GM21576 (cell line): Measurements from ENCODE around the gene DCUN1D2.
A peak's percentile ranks its signal among the peaks of the same experiment; 100 is the strongest.
"Not testable (repeated sequence)": the region's sequence is repeated elsewhere in the genome, so short reads cannot be mapped to it uniquely, and the experiment has no call there.

Experiments
- ATAC-seq: cut with Tn5 transposase; IDR thresholded peaks from one replicate; pipeline ENCODE4 v1.9.1; 2021; ENCODE audit warnings: mild to moderate bottlenecking, moderate library complexity; ENCODE audit not compliant: unreplicated experiment

Gene DCUN1D2

GRCh38 chr13:113491982-113492381 lies 1.5 kb upstream of the DCUN1D2 start:
- no peak for ATAC-seq

DNA sequence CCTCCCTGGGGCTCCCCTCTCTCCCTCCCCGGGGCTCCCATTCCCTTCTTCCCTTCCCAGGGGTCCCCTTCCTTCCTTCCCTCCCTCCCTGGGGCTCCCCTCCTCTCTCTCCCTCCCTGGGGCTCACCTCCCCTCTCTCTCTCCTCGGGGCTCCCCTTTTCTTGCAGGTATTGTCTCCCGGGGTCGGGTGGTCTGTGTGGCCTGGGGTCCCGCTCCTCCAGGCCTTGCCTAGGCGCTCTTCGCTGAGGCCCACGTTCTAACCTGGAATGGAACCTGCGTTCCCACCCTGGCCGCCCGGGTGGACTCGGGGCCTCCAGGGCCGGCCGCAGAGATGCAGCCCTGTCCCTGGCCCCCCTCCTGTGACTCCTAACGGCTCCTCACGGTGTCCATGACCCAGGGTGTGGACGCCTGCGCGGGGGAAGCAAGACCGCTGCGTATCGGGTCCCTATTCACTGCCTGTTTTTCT lies 940 bp upstream of the DCUN1D2 start:
- ATAC-seq = no peak

DNA sequence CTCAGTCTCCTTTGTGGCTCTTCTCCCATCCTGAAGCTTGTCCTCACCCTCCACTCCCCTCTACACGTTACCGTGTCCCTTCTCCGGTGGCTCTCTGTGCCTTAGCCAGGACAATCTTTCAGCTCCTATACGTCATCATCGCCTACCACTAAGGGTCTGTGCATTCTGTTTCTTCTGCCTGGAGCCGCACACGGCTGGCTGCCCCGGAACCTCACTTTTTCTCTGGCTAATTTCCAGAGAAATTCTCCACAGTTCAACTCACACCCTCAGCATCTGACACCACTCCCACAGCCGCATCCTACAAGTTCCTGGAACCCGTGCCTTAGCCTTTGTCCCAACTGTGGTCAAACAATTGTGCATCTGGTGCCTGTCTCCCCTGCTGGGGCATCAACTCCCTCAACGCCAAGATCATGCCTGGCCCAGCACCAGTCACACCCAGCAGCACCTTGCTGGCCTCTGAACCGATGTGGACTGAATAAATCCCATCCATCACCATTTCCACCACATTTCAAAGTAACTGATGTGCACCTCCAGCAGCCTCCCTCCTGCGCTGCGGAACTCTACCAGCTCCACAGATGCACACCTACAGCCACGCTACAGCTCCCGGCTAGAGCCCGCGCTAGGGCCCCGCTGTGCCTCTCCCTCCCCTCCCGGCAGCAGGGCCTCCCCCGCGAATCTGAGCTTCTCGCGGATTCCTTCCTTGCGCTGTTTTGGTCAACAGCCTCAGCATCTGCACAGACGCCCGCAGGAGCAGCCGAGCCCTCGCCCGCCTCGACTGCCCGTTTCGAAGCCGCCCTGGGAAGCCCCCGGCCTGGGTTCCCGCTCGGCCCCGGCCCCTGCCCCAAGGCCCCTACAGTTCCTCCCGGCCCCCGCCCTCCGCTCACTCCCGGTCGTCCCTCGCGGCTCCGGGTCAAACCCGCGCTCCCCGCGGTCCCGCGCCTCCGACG lies 689 bp downstream of the DCUN1D2 start:
- ATAC-seq = peak; percentile 17

- no peak for ATAC-seq
Measured at GRCh38 chr13:113489171-113489548, 1.4 kb downstream of the DCUN1D2 start.

- no peak for ATAC-seq
Measured at GRCh38 chr13:113488283-113488682, 2.2 kb downstream of the DCUN1D2 start.

GRCh38 chr13:113486698-113487097 lies 3.8 kb downstream of the DCUN1D2 start:
- no peak for ATAC-seq

GRCh38 chr13:113485545-113485944 lies 5.0 kb downstream of the DCUN1D2 start:
- ATAC-seq = no peak

- ATAC-seq = no peak
Measured at GRCh38 chr13:113483504-113484293, 6.8 kb downstream of the DCUN1D2 start.

DNA sequence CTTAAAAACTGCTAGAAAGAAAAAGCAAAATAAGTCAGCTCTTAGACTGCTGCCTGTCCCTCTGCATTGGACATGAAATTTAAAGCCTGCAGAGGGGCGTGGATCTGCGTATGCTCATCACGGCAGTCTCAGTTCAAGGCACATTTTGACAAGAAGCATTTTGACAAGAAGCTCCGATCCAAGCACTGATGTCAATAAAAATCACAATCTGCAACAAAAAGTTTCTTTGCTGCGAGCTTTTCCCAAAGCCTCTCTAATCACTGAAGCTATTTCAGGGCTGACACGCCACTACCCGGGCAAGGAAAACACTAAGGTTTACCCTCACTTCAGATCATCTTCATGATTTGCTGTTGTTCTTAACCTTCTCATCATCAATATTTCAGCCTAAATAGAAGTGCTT lies 7.4 kb downstream of the DCUN1D2 start:
- ATAC-seq = no peak

DNA sequence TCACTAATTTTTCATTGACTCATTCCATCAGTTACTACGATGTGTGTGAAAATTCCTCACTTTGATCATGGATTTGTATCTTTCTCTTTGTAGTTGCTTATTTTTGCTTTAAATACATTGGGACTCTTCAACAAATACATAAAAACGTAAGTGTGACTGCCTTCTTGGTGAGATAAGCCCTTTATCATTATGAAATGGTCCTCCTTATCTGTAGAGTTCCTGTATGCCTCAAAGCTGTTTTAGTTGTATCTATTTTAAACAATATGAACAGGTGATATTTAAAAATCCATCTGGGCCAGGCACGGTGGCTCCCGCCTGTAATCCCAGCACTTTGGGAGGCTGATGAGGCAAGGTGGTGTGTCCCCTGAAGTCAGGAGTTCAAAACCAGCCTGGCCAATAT lies 11.3 kb downstream of the DCUN1D2 start:
- no peak for ATAC-seq

DNA sequence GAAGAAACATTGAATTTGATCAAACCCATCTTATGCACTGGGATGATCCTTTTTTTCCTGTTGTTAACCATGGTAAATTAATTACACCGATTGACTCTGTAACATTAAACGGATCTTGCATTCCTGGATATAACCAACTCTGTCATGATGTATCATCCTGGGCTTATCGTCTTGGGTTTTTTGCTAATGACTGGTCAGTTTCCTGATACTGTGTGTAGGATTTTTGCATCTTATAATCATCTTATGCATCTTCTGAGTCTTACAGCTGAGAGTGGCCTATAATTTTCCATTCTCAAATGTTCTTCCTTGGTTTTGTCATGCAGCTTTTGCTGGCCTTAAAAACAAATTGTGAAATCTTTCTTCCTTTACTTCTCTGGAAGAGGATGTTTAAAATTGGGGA lies 12.8 kb downstream of the DCUN1D2 start:
- no peak for ATAC-seq

DNA sequence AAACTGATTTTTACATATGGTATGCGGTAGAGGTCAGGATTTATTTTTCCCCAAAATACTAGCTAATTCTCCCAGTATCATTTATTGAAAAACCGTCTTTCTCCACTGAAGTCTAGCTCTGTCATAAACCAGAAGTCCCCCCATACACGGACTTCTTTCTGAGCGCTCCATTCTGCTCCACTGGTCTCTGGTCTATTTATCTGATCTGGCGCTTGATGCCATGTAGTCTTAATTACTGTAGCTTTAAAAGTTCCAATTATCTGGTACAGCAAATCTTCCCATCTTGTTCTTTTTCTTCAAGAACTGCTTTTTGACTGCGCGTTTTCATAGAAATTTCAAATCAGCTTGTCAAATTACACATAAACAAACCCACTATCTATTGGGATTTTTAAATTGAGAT lies 13.7 kb downstream of the DCUN1D2 start:
- no peak for ATAC-seq

- ATAC-seq = no peak
Measured at GRCh38 chr13:113475911-113476310, 14.6 kb downstream of the DCUN1D2 start.

DNA sequence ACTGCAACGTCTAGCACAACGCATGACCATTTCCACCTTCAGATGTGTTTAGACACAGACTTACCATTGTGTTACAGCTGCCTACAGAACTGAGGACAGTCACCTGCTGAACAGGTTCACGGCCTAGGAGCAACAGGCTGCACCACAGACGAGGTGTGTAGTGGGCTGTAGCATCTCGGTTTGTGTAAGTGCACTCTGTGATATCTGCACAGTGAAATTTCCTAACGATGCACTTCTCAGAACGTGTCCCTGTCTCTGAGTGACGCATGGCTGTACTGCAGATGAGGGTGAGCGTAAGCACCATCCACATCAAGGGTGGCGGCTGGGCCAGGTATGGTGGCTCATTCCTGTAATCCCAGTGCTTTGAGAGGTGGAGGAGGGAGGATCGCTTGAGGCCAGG lies 15.2 kb downstream of the DCUN1D2 start:
- no peak for ATAC-seq

DNA sequence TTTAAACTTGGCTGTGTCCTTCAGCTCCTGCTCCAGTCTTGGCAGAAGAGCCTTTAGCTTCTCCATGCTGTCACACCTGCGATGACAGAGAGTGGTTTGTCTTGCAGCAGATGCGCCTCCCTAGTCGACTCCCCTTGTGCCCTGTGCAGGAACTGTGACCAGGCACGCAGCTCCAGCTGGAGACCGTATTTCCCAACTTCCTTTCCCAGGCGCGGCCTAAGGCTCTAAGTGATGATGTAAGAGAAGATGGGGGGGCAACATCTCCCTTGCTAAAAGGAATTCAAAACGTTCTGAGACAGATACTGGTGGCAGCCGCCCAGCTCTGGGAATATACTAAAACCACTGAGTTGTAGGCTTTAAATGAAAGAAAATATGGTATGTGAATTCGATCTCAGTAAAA lies 16.3 kb downstream of the DCUN1D2 start:
- no peak for ATAC-seq

DNA sequence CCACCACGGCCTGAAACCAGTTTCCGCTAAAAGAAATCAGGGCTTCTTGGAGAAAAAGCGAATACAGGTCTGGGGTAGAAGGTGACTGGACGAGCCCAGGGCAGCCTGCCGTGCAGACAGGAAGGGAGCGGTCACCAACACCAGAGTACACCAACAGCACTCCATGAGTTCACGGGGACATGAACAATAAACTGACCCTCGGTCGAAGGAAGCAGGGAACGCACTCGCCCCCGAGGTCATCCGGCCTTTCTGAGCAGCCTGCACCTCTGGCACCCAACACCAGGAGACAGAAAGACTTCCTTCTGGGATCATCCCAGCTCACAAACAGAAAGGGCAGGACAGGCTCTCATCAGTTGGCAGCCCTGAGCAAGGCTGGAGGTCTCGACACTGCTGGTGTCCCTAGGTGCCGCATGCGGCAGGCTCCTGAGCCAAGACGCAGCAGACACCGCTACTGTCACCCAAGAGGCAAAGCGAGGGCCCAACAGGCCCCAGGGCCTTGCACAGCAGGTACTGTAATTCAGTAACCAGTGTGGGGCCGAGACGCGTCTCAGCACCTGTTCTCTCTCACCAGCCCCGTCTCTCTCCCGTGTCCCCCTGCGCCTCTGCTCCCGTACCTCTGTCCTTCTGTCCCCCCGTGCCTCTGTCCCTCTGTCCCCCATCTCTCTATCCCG lies 18.0 kb downstream of the DCUN1D2 start:
- no peak for ATAC-seq

DNA sequence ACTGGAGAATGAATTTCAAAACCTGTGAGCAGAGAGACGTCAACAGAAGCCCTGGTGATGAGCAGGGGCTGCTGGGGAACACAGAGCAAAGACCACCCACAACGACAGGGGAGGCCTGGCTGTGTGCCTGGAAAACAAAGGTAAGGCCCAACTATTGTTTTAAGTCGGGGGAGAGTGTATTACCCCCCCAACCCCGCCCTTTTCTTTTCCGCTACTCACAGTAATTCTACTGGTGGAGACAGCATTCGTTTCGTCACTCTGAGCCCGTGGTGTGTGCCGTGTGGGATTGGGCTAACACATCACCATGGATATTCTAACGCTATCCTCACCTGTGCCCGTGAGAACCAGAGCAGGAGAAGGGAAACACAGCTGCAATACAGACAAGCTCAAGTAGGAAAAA lies 18.7 kb downstream of the DCUN1D2 start:
- no peak for ATAC-seq

GRCh38 chr13:113470635-113471163 lies 19.8 kb downstream of the DCUN1D2 start:
- not testable (repeated sequence) for ATAC-seq

DNA sequence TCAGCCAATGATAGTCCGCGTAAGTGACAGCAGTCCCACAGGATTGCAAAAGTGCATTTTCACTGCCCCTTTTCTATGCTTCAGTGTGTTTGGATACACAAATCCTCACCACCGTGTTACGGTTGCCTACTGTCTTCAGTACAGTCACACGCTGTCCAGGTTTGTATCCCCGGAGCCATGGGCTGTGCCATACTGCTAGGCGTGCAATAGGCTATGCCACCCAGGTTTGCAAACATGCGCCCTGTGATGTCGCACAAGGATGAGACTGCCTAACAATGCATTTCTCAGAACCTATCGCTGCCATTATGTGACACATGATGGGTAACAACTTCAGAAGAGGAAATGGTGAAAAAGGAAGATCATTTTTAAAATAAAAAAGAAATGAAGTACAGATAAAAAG lies 20.4 kb downstream of the DCUN1D2 start:
- no peak for ATAC-seq

- no peak for ATAC-seq
Measured at GRCh38 chr13:113469582-113469981, 20.9 kb downstream of the DCUN1D2 start.
